HEK293T (cell line): ENCODE data around the gene SMC5.

Source experiments
- CTCF ChIA-PET: fragments of 350-600 bp; formaldehyde crosslinking; extraction: SDS; loops from one replicate; lab custom pipeline; 2021; ENCODE audit warnings: antibody characterized with exemption, inconsistent platforms; lab: Yijun Ruan, JAX
- POLR2A ChIA-PET: fragments of 350-600 bp; formaldehyde crosslinking; extraction: SDS; loops from one replicate; lab custom pipeline; 2020; ENCODE audit warnings: antibody characterized with exemption, inconsistent platforms; lab: Yijun Ruan, JAX
- DNase-seq: peaks from one replicate; pipeline ENCODE4 v3.0.0; 2012; ENCODE audit warnings: mixed read lengths; ENCODE audit errors: extremely low spot score
- ARNT ChIP-seq: fragments of 450-650 bp; IDR thresholded peaks from 2 replicates; pipeline ENCODE4 v1.6.1; 2017; ENCODE audit warnings: mild to moderate bottlenecking
- BHLHE40 ChIP-seq: fragments of 450-650 bp; IDR thresholded peaks from 2 replicates; pipeline ENCODE4 v1.6.1; 2016; ENCODE audit warnings: mild to moderate bottlenecking, moderate library complexity, borderline replicate concordance
- CTBP1 ChIP-seq: fragments of 450-650 bp; IDR thresholded peaks from 2 replicates; pipeline ENCODE4 v1.6.1; 2016; ENCODE audit warnings: borderline replicate concordance
- ELF4 ChIP-seq: fragments of 450-650 bp; IDR thresholded peaks from 2 replicates; pipeline ENCODE4 v1.6.1; 2017; ENCODE audit warnings: antibody characterized with exemption
- FOXA1 ChIP-seq: fragments of 450-650 bp; IDR thresholded peaks from 2 replicates; pipeline ENCODE4 v1.6.1; 2016; ENCODE audit warnings: mild to moderate bottlenecking
- FOXK2 ChIP-seq: fragments of 450-650 bp; IDR thresholded peaks from 2 replicates; pipeline ENCODE4 v1.6.1; 2016; ENCODE audit warnings: mild to moderate bottlenecking
- FOXM1 ChIP-seq: fragments of 450-650 bp; IDR thresholded peaks from 2 replicates; pipeline ENCODE4 v1.6.1; 2017; ENCODE audit warnings: mild to moderate bottlenecking, borderline replicate concordance
- HDGF ChIP-seq: fragments of 450-650 bp; IDR thresholded peaks from 2 replicates; pipeline ENCODE4 v1.6.1; 2017; ENCODE audit warnings: antibody characterized with exemption, borderline replicate concordance
- L3MBTL2 ChIP-seq: fragments of 450-650 bp; conservative IDR thresholded peaks from 2 replicates; pipeline ENCODE4 v1.6.1; 2016; ENCODE audit warnings: mild to moderate bottlenecking
- LEF1 ChIP-seq: fragments of 450-650 bp; IDR thresholded peaks from 2 replicates; pipeline ENCODE4 v1.6.1; 2017; ENCODE audit warnings: mild to moderate bottlenecking, borderline replicate concordance
- NFRKB ChIP-seq: fragments of 450-650 bp; IDR thresholded peaks from 2 replicates; pipeline ENCODE4 v1.6.1; 2016; ENCODE audit warnings: mild to moderate bottlenecking, moderate library complexity
- PKNOX1 ChIP-seq: fragments of 450-650 bp; IDR thresholded peaks from 2 replicates; pipeline ENCODE4 v1.6.1; 2016
- SP1 ChIP-seq: fragments of 450-650 bp; IDR thresholded peaks from 2 replicates; pipeline ENCODE4 v1.6.1; 2017
- SUZ12 ChIP-seq: fragments of 450-650 bp; IDR thresholded peaks from 2 replicates; pipeline ENCODE4 v1.6.1; 2016; ENCODE audit warnings: mild to moderate bottlenecking
- TARDBP ChIP-seq: fragments of 450-650 bp; IDR thresholded peaks from 2 replicates; pipeline ENCODE4 v1.6.1; 2016
- ZNF384 ChIP-seq: fragments of 450-650 bp; IDR thresholded peaks from 2 replicates; pipeline ENCODE4 v1.6.1; 2016

Gene SMC5

GRCh38 chr9:70352802-70353201 lies 94.0 kb downstream of the SMC5 start:
- no peak for DNase-seq
- TF ChIP-seq ZNF384 (no peak), FOXA1 (no peak), FOXK2 (no peak), ARNT (no peak), ELF4 (no peak), L3MBTL2 (no peak), CTBP1 (no peak), SP1 (no peak), LEF1 (no peak), BHLHE40 (no peak), NFRKB (no peak), PKNOX1 (no peak), HDGF (no peak), SUZ12 (no peak), FOXM1 (no peak), TARDBP (no peak)
- CTCF ChIA-PET = interaction anchor here (1.2 kb wide), 1 partner anchor 149 kb away, joined by 3 read pairs; no protein-coding TSS in a partner anchor
- POLR2A ChIA-PET = no interaction called here

GRCh38 chr9:70355801-70356200 lies 97.0 kb downstream of the SMC5 start:
- no peak for DNase-seq
- TF ChIP-seq ARNT = no peak
- CTCF ChIA-PET = no interaction called here
- POLR2A ChIA-PET = no interaction called here

GRCh38 chr9:70362952-70363351 lies 104.2 kb downstream of the SMC5 start:
- no peak for DNase-seq
- ChIA-PET POLR2A (no interaction called here), CTCF (no interaction called here)
- TF ChIP-seq CTBP1 (no peak), HDGF (no peak), LEF1 (no peak), FOXK2 (no peak), ZNF384 (no peak), SUZ12 (no peak), L3MBTL2 (no peak), ARNT (no peak), NFRKB (no peak), BHLHE40 (no peak)

- DNase-seq = no peak
- POLR2A ChIA-PET = no interaction called here
- CTCF ChIA-PET = no interaction called here
- no peak for TF ChIP-seq SP1
Observed at GRCh38 chr9:70363760-70364159, 105.0 kb downstream of the SMC5 start.

- no peak for DNase-seq
- ChIA-PET POLR2A (interaction anchor here (0.6 kb wide), 1 partner anchor 15 kb away, joined by 3 read pairs; no protein-coding TSS in a partner anchor), CTCF (no interaction called here)
- TF ChIP-seq L3MBTL2 (no peak), NFRKB (no peak), FOXK2 (no peak), ARNT (no peak), ZNF384 (no peak), BHLHE40 (no peak), CTBP1 (no peak), HDGF (no peak)
Observed at GRCh38 chr9:70367305-70367930, 108.6 kb downstream of the SMC5 start.

GRCh38 chr9:70374962-70375618 lies 116.3 kb downstream of the SMC5 start:
- POLR2A ChIA-PET = no interaction called here
- CTCF ChIA-PET = no interaction called here
- peak; percentile 10 for DNase-seq
- TF ChIP-seq PKNOX1 (no peak), ZNF384 (peak; percentile 70), SP1 (no peak)

- POLR2A ChIA-PET = interaction anchor here (0.8 kb wide), 1 partner anchor 14 kb away, joined by 3 read pairs; no protein-coding TSS in a partner anchor
- CTCF ChIA-PET = no interaction called here
- DNase-seq = no peak
- no peak for TF ChIP-seq FOXA1
- TF ChIP-seq SUZ12 = no peak
- TF ChIP-seq L3MBTL2 = no peak
- no peak for TF ChIP-seq PKNOX1
Observed at GRCh38 chr9:70382046-70382708, 123.4 kb downstream of the SMC5 start.
